Gastrocnemius medialis (tissue), 4 donors: ENCODE measurements around the gene PPP2R2C.

Experiments used
- POLR2A ChIP-seq, 2 donors: fragments of 450-650 bp; IDR thresholded peaks; one replicate each; pipeline ENCODE4 v1.6.1; 2017; ENCODE audit warnings: antibody characterized with exemption in 2 of 2, mild to moderate bottlenecking in 2 of 2, moderate library complexity in 2 of 2
- TF ChIP-seq, protein P1 (sequence below), 5 experiments: fragments of 450-650 bp in 3 of 5; fragments of 200-600 bp in 2 of 5; sonication (generic) in 2 of 5; IDR thresholded peaks in 4 of 5; conservative IDR thresholded peaks in 1 of 5; 1 replicate in 4 of 5; 2 replicates in 1 of 5; pipeline ENCODE4 v1.5.1; 2016 to 2019; ENCODE audit warnings: antibody characterized with exemption in 5 of 5, mild to moderate bottlenecking in 3 of 5, moderate library complexity in 3 of 5

DNA sequence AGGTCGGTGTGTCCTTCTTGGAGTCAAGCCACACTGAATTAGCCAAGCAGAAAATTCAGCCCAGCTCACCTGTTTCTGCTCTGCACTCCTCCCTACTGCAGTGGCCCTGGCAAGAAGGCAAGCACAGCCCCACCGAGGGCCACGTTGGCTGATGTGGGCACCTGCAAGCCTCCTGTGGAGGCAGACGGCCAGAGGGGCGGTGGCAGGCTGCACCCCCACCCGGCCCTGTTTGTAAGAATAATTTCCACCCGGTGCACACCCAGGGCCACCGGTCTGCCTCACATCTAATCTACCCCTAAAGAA, 18.8 kb downstream of the PPP2R2C start:
- TF ChIP-seq, protein P1, sequence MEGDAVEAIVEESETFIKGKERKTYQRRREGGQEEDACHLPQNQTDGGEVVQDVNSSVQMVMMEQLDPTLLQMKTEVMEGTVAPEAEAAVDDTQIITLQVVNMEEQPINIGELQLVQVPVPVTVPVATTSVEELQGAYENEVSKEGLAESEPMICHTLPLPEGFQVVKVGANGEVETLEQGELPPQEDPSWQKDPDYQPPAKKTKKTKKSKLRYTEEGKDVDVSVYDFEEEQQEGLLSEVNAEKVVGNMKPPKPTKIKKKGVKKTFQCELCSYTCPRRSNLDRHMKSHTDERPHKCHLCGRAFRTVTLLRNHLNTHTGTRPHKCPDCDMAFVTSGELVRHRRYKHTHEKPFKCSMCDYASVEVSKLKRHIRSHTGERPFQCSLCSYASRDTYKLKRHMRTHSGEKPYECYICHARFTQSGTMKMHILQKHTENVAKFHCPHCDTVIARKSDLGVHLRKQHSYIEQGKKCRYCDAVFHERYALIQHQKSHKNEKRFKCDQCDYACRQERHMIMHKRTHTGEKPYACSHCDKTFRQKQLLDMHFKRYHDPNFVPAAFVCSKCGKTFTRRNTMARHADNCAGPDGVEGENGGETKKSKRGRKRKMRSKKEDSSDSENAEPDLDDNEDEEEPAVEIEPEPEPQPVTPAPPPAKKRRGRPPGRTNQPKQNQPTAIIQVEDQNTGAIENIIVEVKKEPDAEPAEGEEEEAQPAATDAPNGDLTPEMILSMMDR (IDR thresholded peaks at IDR 0.05 in 4 of 5, conservative IDR thresholded peaks at IDR 0.05 in 1 of 5) = no peak
- no peak for TF ChIP-seq POLR2A (IDR thresholded peaks at IDR 0.05)
